HG03460 (cell line): Measurements from ENCODE around the gene ATP5PB.
A peak's percentile ranks its signal among the peaks of the same experiment; 100 is the strongest.

Experiments used
- ATAC-seq: cut with Tn5 transposase; IDR thresholded peaks from one replicate; pipeline ENCODE4 v1.9.1; 2021; ENCODE audit not compliant: unreplicated experiment

Gene ATP5PB, protein sequence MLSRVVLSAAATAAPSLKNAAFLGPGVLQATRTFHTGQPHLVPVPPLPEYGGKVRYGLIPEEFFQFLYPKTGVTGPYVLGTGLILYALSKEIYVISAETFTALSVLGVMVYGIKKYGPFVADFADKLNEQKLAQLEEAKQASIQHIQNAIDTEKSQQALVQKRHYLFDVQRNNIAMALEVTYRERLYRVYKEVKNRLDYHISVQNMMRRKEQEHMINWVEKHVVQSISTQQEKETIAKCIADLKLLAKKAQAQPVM

DNA sequence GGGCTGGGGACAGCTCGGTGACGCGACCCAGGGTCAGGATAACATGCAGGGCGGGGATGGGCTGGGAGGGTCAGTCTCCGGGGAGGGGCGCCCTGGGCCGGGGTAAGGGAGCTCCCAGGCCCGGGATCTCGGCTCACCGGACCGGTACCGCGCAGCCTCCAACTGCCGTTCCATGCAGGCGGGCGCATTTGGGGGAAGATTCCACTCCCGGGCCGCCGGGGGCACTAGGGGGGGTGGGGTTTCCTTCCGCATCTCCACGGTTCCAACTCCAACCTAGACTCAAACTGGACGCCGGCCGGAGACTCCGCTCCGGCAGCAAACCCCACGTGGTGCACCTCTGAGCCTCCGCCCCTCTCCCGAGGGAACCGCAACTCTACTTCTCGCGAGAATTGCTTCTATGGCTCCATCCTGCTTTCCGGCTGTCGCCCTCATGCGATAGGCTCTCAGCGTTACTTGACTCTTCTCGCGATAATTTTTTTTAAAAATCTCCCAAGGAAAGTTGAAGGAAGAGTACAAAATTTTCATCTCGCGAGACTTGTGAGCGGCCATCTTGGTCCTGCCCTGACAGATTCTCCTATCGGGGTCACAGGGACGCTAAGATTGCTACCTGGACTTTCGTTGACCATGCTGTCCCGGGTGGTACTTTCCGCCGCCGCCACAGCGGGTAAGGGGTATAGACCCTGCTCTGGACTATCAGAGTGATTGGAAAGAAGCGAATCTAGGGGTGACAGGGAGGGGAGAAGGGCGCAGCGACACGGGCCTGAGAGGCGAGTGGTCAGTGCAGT, at the start of gene ATP5PB, which contains the start of gene WDR77:
TSS of gene ATP5PB (plus strand) at position 547 of the 785 bp plus-strand sequence. CDS start at position 625, 78 bp downstream.
TSS of gene WDR77 (minus strand) at position 339 of the 785 bp plus-strand sequence. CDS start at position 252, 87 bp downstream.
- ATAC-seq, result peak; percentile 87

GRCh38 chr1:111399792-111400610, 49.3 kb upstream of the ATP5PB start:
- no peak for ATAC-seq

DNA sequence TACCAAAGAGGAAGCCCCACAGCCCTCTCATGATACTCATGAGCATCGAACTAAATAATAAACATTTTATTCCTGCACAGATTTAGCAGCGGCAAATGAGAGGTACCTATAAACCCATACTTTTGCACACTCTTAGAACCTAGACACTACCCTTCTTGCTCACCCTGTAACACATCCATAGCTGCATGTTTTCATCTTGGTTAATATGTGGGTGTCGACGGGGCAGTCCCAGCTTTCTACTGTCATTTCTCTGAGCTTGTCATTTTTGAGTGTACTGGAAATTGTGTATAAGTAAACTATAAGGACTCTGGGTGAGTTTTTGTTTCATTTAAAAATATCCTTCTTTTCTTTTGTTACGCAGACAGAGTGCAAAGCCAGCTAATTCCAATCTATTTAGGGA, 47.2 kb upstream of the ATP5PB start:
- ATAC-seq, result no peak

- no peak for ATAC-seq
These were observed 44.7 kb upstream of the ATP5PB start for GRCh38 chr1:111404588-111404987.

DNA sequence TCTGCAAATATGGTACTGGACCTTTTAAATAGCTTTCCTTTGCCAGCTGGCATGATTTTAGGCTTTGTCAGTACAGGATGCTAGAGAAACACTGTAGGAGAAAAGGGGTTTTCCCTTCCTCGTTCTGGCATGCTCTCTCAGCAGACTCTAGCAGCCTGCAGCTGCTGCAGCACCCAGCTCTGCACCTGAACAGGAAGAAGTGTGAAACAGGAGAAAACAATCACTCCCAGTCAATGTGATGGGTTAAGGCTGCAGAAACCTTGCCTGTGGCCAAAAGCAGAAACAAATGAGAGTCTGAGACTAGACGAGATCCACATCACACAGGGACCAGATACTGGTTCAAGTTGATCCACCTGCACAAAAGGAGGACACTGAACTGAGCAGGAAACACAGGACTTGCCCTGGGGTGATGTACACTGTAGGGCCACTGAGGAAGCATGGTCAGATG, 42.9 kb upstream of the ATP5PB start:
- peak; percentile 97 for ATAC-seq

DNA sequence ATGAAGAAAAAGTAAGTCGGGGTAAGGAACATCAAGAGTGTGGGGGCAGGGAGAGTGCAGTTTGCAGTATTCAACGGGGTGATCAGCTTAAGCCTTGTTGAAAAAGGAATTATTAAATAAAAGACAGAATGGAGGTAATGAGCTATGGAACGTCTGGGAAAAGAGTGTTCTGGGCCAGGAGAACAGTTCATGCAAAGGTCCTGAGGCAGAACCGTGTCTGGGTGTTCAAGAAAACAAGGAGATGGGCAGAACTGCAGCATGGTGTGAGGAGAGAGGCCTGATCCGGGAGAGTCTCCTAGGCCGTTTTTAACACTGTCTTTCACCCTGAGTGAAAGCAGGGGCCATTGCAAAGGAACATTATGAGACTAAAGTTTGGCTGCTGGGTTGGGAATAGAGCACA, 42.0 kb upstream of the ATP5PB start:
- no peak for ATAC-seq

GRCh38 chr1:111412839-111413238, 36.4 kb upstream of the ATP5PB start:
- no peak for ATAC-seq

GRCh38 chr1:111414756-111415155, 34.5 kb upstream of the ATP5PB start:
- ATAC-seq, result no peak

DNA sequence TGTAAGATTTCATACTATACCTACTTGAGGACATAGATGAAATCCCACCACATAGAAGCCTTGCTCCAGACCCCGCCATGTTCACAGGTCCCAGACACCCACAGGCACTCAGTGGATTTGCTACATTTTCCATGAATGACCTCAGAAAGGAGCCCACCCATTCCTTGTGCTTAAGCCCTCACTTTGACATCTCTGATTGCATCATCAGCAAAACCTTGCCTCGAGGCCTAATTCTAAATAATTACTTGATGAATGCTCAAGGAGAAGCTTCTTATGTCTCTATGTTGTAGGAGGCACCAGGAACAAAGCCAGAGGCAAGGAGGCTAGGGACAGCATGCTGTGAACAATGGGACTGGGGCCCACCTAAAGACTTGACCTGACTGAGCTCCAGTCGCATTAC, 33.8 kb upstream of the ATP5PB start:
- ATAC-seq, result no peak

GRCh38 chr1:111417755-111418154, 31.5 kb upstream of the ATP5PB start:
- no peak for ATAC-seq

DNA sequence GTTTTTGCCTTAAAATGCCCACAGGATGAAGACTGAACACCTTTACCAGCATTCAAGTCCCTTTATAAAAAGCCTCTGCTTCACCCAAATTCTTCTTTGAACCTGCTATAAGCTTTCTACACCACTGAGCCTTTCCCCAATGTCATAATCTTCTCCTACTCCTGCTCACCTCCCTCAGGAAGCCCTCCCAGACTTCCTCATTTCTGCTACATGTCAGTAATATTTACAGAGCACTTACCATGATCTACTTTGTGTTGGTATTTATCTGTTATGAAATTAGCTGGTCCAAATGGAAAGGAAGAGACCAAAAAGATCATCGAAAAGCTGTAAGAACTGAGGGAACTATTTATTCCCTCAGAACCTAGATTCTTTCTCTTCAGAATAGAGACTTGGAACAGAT, 30.2 kb upstream of the ATP5PB start:
- no peak for ATAC-seq

GRCh38 chr1:111420377-111420776, 28.9 kb upstream of the ATP5PB start:
- no peak for ATAC-seq

- ATAC-seq, result no peak
These were observed 26.5 kb upstream of the ATP5PB start for GRCh38 chr1:111422546-111423391.

DNA sequence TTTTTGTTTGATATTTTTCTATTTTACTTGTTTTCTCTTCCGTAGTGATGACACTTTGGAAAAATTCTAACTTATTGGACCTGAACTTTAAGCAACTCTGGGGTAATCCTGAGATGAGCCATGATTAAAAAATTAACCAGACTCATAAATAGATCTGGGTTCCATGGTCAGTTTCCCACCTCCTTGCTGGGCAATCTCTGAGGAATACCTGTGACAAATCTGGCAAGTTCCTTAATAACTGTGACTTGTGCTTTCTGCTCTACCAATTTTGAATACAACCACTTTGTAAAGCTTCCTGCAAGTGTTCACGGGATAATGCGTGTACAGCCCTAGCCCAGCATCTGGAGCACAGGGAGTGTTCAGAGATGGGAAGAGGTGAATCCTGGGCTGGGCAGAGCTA, 25.0 kb upstream of the ATP5PB start:
- ATAC-seq, result no peak

DNA sequence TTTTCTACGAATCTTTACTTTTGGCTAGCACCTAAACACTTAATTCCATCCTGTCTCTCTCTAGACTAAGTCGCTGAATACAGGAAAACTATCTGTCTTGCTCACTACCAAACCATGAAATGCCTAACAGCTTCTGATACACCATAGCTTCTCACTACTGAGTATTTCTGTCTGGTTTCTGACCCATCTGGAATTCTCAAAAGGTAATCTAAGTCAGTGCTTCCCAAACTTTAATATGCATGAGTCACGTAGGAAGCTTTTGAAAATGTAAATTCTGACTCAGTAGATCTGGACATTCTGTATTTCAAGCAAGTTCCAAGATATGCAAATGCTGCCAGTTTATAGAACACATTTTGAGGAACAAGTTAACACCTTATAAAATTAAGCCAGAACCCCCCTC, 12.5 kb upstream of the ATP5PB start:
- no peak for ATAC-seq

DNA sequence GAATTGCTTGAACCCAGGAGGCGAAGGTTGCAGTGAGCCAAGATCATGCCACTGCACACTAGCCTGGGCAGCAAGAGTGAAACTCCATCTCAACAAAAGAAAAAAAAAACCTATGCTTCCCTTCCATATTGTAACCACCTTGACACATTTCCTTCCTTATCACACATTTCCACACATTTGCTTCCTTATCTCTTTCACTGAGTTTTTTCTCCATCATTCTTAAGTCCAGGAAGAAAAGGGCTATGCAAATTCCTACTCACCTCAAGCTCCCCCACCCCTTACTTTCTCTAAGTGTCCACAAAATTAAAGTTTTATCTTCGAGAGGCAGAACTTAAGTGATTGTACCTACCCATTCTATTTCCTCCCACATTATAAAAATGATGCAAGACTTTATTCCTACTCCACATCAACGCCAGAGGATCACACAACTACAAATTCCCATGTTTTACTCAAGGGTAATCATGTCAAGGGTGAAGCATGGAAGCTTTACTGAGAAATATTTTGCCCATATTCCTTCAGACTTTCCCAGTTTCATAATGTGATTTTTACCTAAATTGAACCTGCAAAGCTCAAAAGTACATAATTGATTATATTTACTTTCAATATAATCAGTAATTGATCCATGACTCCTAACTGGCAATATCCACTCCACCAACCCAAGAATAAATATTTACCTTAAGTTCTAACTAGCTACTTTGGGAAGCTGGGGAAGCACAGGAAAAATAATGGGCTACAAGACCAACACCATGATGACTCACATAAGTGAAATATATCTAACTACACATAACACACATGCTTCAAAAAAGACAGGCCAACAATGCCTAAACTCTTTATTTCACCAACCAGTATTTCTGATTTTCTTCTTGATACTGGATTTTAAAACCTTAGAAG, 9.6 kb upstream of the ATP5PB start:
- no peak for ATAC-seq

DNA sequence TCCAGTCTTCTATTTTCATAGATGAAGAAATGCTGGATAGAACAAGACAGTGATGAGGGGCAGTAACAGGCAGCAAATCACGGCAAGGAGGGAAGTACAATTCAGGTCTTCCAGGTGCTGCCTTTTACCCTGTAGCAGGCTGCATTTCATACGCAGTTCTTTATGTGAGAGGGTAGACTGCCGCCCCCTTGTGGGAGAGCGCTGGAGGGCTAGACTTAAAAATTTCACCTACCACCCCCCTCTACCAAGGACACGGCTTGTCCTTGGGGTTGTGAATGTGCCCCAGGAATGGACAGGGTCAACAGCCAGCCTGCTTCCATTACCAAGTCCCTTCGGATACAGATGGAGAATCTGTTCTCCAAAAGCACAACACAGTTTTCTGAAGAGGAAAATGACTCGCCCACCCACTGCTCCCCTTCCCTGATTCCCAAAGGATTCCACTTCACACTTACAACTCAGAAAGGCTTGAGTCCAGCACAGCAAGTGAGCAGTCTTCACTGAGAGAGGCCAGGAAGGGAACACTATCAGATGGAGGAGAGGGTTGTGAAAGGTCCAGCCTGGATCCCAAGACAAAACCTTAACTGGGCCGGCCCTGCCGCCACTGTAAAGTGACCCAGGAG, 7.6 kb upstream of the ATP5PB start:
- ATAC-seq, result no peak

DNA sequence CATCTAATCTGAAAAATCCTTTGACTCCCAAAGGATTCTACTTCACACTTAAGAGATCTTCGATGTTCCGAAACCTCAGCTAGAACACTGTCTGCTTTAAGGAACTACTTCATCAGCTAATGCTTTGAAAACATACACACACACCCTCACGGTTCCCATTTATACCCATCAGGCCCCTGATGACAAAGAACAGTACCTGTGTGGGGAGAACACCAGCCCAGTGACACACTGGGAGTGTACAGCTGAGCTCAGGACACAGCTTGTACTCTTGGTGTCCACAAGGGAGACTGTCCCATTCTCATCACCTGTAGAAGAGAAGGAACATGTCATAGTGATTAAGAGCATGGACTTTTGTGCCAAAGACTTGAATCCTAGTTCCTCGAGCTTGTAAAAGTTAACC, 6.8 kb upstream of the ATP5PB start:
- ATAC-seq, result no peak

- ATAC-seq, result no peak
These were observed 5.2 kb upstream of the ATP5PB start for GRCh38 chr1:111444031-111444430.
